Left colon (tissue), 2 donors: Measurements from ENCODE around the gene ZCCHC9. TPM values are rescaled to one million over a fixed set of nuclear protein-coding genes. Genes with fewer than 3 reads are reported as not detected.
"Not testable (repeated sequence)": the region's sequence is repeated elsewhere in the genome, so short reads cannot be mapped to it uniquely, and the experiment has no call there.

Experiments
- ATAC-seq: fragments of 200-7000 bp; cut with Tn5 transposase; one replicate; pipeline ENCODE4 v1.9.1; 2020; ENCODE audit warnings: mild to moderate bottlenecking, moderate library complexity
- DNase-seq, 2 donors: peaks; one replicate each; pipeline ENCODE4 v3.0.0-alpha.2; 2020
- intact Hi-C, 2 donors: fragments of 100-400 bp; cut with DNase I in 1 of 2; cut with micrococcal nuclease in 1 of 2; formaldehyde crosslinking; loops; one replicate each; pipeline versions ENCODE4 v1.11.2 to v1.14.0; 2022; cut with DNase I, micrococcal nuclease
- total RNA-seq, 2 donors: library from RNA; stranded (reverse); fragmentation: NEBNext Ultra II Directional; extraction: Animal tissue kit (Norgen Biotek cat#: 25700); gene quantifications; one replicate each; pipeline ENCODE4 v1.2.1, GENCODE V29; 2021
- donor health status: DM: no; HTN: no; CAD: no.
- donor health status: DM: yes; HTN: yes; CAD: no.

Gene ZCCHC9
- total RNA-seq, 2 donors from 2014 or later, result 14.8 to 15.9 TPM

GRCh38 chr5:81300921-81301270 is 491 bp upstream of the ZCCHC9 start:
- DNase-seq (no peak), ATAC-seq (no peak)
- intact Hi-C loops, result no loop called here

- ATAC-seq, result no peak
- DNase-seq, result no peak
- intact Hi-C loops, result no loop called here
Measured at GRCh38 chr5:81302596-81302995, 1.2 kb downstream of the ZCCHC9 start.

GRCh38 chr5:81303563-81303962 is 2.2 kb downstream of the ZCCHC9 start:
- intact Hi-C loops, result no loop called here
- ATAC-seq, result no peak

GRCh38 chr5:81305785-81306184 is 4.4 kb downstream of the ZCCHC9 start:
- DNase-seq (no peak), ATAC-seq (no peak)
- intact Hi-C loops, result no loop called here

More at GRCh38 chr5:81303563-81303962, 2.2 kb downstream of the ZCCHC9 start:
- no peak for DNase-seq

- DNase-seq (no peak), ATAC-seq (no peak)
- intact Hi-C loops, result no loop called here
Measured at GRCh38 chr5:81308836-81309235, 7.4 kb downstream of the ZCCHC9 start.

- intact Hi-C loops, result no loop called here
- ATAC-seq (no peak), DNase-seq (no peak)
Measured at GRCh38 chr5:81310402-81311063, 9.1 kb downstream of the ZCCHC9 start.

- intact Hi-C loops, result no loop called here
- ATAC-seq (no peak), DNase-seq (no peak)
Measured at GRCh38 chr5:81313278-81313677, 11.9 kb downstream of the ZCCHC9 start.

- no peak for ATAC-seq
- no peak for DNase-seq
- intact Hi-C loops, result no loop called here
Measured at GRCh38 chr5:81313686-81314085, 12.3 kb downstream of the ZCCHC9 start.

- intact Hi-C loops, result no loop called here
- no peak for DNase-seq
- no peak for ATAC-seq
Measured at GRCh38 chr5:81314581-81314980, 13.2 kb downstream of the ZCCHC9 start.

GRCh38 chr5:81315336-81315735 is 13.9 kb downstream of the ZCCHC9 start:
- intact Hi-C loops, result no loop called here
- ATAC-seq (no peak), DNase-seq (no peak)

GRCh38 chr5:81315830-81316229 is 14.4 kb downstream of the ZCCHC9 start:
- ATAC-seq, result no peak
- intact Hi-C loops, result no loop called here

GRCh38 chr5:81316571-81316970 is 15.2 kb downstream of the ZCCHC9 start:
- DNase-seq, result no peak
- intact Hi-C loops, result no loop called here
- no peak for ATAC-seq

More at GRCh38 chr5:81315830-81316229, 14.4 kb downstream of the ZCCHC9 start:
- DNase-seq, result no peak

GRCh38 chr5:81317536-81317935 is 16.1 kb downstream of the ZCCHC9 start:
- intact Hi-C loops, result no loop called here
- no peak for DNase-seq
- no peak for ATAC-seq

- intact Hi-C loops, result no loop called here
- ATAC-seq (no peak), DNase-seq (no peak)
Measured at GRCh38 chr5:81326554-81326953, 25.2 kb downstream of the ZCCHC9 start.

- ATAC-seq (no peak), DNase-seq (no peak)
- intact Hi-C loops, result no loop called here
Measured at GRCh38 chr5:81334304-81335061, 33.1 kb downstream of the ZCCHC9 start.

- intact Hi-C loops, result no loop called here
- ATAC-seq, result no peak
- no peak for DNase-seq
Measured at GRCh38 chr5:81335946-81336345, 34.6 kb downstream of the ZCCHC9 start.

- no peak for DNase-seq
- no peak for ATAC-seq
- intact Hi-C loops, result no loop called here
Measured at GRCh38 chr5:81336556-81336955, 35.2 kb downstream of the ZCCHC9 start.

GRCh38 chr5:81337803-81338202 is 36.4 kb downstream of the ZCCHC9 start:
- DNase-seq (no peak), ATAC-seq (no peak)

GRCh38 chr5:81338213-81338612 is 36.8 kb downstream of the ZCCHC9 start:
- intact Hi-C loops, ATAC-seq, DNase-seq: not testable (repeated sequence)

More at GRCh38 chr5:81337803-81338202, 36.4 kb downstream of the ZCCHC9 start:
- intact Hi-C loops, result no loop called here

- intact Hi-C loops, result no loop called here
- DNase-seq, result no peak
- ATAC-seq, result no peak
Measured at GRCh38 chr5:81344736-81345135, 43.3 kb downstream of the ZCCHC9 start.
